GM12873 (cell line): ENCODE results near the gene ARPIN.

Source experiments
- TF ChIP-seq, protein P1 (sequence below): IDR thresholded peaks from 2 replicates; pipeline ENCODE4 v1.5.1; 2012; ENCODE audit warnings: low read depth, mild to moderate bottlenecking, moderate library complexity, low read length, control low read depth; ENCODE audit not compliant: insufficient read depth; ENCODE audit errors: missing control alignments

ARPIN gene

DNA sequence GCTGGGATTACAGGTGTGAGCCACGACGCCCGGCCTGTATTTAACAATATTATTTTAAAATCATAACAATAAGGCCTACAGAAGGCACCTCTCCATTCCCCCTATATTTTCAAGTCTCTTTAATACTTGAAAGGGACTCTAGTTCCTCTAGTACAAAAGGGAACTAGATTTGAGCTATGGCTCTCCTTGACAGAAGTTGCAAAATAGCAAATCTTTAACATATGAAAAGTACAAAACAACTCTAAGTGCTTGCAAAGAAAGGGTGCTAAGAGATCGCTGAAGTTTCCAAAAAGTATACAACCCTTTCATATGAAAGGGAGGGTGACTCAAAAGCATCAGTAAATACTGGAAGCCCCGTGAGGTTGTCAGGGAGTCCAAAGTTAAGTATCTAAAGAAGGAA lies 42.7 kb downstream of the ARPIN start:
- TF ChIP-seq, protein P1, sequence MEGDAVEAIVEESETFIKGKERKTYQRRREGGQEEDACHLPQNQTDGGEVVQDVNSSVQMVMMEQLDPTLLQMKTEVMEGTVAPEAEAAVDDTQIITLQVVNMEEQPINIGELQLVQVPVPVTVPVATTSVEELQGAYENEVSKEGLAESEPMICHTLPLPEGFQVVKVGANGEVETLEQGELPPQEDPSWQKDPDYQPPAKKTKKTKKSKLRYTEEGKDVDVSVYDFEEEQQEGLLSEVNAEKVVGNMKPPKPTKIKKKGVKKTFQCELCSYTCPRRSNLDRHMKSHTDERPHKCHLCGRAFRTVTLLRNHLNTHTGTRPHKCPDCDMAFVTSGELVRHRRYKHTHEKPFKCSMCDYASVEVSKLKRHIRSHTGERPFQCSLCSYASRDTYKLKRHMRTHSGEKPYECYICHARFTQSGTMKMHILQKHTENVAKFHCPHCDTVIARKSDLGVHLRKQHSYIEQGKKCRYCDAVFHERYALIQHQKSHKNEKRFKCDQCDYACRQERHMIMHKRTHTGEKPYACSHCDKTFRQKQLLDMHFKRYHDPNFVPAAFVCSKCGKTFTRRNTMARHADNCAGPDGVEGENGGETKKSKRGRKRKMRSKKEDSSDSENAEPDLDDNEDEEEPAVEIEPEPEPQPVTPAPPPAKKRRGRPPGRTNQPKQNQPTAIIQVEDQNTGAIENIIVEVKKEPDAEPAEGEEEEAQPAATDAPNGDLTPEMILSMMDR, result no peak

DNA sequence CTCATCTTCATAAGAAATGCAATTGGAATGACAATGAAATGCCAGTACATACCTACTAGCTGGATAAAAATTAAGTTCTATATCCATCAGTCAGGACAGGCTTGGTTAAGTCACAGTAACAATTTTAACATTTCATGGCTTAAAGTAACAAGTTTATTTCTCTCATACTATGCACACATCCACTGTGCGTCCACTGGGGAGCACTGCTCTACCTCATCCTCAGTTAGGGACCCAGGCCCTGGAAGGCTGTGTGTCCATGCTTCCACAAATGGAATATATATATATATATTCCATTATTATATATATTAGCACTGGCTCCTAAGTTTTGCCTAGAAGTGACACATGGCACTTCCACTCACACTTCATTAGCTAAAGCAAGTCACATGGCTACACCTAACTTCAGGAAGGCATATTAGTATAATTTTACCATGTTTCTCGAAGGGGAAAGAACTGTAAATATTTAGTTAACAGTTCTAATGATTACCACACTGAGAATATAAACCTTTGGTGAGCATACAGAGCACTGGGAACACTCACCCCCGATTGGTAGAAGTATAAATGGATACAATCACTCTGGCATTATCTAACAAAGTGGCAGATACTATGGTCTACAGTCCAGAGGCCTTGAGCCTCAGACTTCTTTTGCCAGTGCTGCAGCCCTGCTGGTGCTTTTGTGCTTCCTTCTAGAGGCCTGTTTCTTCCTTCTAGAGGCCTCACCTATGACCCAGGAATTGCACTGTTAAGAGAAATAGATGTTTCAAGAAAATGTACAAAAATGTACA lies 47.6 kb downstream of the ARPIN start:
- TF ChIP-seq, protein P1, result no peak

DNA sequence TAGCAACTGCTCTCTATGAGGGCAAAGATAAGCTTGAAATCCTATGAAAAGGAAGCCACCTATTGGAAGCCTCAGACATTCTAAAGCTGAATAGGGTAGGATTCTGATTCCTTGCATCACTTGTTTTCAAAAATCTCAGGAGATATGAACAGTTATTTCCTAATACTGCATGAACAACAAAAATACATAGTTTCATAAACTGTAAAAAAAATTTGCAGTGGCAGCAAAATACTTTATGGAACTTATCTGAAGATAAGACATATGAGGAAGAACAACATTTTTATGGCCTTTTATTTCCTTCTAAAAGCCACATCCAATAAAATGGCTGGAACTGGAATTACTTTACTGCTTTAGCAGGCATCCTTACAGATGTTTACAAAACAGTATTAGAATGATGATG lies 48.8 kb downstream of the ARPIN start:
- TF ChIP-seq, protein P1, result no peak

DNA sequence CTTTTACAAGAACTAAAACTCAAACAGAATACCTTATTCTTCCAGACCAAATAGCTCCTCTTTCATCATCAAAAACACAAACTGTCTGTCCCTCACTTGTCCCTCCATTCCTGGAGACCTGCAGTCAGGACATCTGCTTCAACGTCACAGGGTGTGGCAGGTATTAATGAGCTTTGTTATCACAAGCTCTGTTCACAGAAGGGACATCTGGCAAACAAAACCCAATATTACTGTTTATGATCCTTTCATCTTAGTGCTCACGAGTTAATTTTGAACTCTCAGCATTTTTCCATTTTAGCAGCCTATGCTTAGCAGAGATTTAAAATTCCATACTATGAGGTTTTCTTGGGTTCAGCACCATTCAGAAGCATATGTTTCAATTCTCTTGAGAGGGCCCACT lies 51.9 kb downstream of the ARPIN start:
- TF ChIP-seq, protein P1, result no peak

DNA sequence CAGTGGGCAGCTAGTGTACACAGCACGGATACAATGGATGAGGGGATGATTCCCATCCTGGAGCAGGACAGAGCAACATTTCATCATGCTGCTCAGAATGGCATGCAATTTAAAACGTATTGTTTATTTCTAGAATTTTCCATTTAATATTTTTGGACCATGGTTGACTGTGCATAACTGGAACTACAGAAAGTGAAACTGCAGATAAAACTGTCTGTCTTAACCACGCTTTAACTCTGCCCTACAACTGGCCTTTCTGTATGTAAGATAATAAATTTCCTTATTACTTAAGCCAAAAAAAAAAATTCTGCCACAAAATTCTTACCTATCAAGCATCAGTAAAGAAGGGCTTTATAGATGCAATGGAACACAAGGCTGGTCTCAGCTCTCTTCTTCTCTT lies 52.3 kb downstream of the ARPIN start:
- TF ChIP-seq, protein P1, result no peak

DNA sequence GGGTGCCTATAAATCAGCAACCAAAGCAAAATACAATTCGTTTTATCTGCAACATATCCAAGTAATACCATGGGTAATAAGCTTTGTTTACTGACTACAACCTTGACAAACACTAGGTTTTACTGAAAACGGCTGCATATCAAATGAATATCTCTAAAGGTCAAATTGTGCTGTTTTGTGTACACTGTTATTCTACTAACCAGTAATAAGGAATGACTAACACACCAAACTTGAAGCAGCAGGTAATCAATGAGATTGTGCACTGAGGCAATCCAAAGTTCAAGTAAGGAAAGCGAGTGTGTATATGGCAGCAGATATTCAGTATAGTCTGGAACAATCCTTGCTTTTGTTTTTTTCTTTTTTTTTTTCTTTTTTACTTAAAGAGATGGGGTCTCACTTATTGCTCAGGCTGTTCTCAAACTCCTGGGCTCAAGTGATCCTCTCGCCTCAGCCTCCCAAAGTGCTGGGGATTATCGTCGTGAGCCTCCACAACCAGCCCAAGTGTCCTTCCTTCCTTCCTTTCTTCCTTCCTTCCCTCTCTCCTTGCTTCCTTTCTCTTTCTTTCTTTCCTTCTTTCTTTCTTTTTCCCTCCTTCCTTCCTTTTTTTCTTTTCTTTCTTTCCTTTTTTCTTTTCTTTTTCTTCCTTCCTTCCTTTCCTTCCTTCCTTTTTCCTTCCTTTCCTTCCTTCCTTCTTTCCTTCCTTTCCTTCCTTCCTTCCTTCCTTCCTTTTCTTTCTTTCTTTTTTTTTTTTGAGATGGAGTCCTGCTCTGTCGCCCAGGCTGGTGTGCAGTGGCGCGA lies 53.9 kb downstream of the ARPIN start:
- TF ChIP-seq, protein P1, result no peak

DNA sequence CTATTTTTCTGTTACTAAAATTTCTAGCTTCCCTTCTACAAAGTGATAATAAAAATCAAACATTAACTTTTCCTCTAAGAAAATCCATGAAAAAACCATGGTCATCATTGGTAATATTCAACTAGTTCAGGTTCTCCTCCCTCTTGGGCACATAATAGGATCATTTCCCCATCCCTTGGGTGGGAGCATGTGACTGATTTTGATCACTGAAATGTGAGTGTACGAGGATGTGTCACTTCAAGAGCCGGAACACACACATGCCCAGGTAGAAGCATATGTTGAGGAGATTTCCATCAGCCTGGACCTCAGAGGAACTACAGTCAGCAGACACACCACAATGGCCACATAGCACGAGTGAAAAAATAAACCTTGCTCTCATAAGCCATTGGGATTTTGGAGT lies 55.1 kb downstream of the ARPIN start:
- TF ChIP-seq, protein P1, result no peak
